ENCODE measurements around the gene SSBP3. TPM values are rescaled to one million over a fixed set of nuclear protein-coding genes. Genes with fewer than 3 reads are reported as not detected.

The SSBP3 gene
- total and polyA plus RNA-seq, 4 donors, result 23.3 to 108 (median 66.3) TPM

DNA sequence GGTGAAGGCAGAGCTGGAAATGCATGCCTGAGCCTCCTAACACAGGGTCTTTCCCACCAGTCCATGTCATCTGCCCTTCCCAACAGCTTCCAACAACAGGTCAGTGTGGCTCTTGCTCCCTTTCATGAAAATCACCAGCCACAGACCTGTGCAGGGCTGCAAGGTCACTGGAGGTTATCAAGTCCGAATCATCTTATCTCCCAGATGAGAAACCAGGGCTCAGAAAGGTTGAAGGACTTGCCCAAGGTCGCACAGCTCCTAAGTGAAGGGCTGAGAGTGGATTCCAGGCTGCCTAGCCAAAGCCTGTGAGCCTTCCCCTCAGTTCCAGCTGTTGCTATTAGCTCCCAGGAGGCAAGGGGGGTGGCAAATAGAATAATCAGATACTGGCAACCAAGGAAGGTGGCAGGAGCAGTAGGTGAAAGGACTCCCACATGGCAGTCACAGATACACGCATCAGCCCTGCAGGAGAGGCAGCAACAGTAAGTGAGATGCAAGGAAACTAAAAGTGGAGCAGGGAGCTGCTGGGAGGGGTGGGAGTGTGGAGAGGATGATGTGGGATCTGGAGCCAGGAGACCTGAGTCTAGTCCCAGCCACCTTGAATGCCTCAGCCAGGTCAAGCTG lies 74.2 kb downstream of the SSBP3 start:
- Histone ChIP-seq H3K4me1 (ENCODE audit: control insufficient read depth, insufficient read depth, low read length) (peaks cover 86% of the 10 kb centered on the region), H3K4me3 (ENCODE audit: low read depth, low read length) (no peak overlapping the region), H3K27me3 (ENCODE audit: control insufficient read depth, insufficient read depth, low read length) (no peaks in the 10 kb centered on the region), H3K27ac (ENCODE audit: low read depth, low read length) (no peak overlapping the region), H3K36me3 (ENCODE audit: control insufficient read depth, insufficient read depth, low read length) (peaks cover 6% of the 10 kb centered on the region), H3K9me3 (ENCODE audit: control insufficient read depth, insufficient read depth, low read length) (no peaks in the 10 kb centered on the region)
- no peak for DNase-seq (ENCODE audit: low read depth in 4 of 6, low spot score in 6 of 6)
- WGBS (ENCODE audit: insufficient coverage), result 91% methylated on average over 3 of the region's 3 CpGs

DNA sequence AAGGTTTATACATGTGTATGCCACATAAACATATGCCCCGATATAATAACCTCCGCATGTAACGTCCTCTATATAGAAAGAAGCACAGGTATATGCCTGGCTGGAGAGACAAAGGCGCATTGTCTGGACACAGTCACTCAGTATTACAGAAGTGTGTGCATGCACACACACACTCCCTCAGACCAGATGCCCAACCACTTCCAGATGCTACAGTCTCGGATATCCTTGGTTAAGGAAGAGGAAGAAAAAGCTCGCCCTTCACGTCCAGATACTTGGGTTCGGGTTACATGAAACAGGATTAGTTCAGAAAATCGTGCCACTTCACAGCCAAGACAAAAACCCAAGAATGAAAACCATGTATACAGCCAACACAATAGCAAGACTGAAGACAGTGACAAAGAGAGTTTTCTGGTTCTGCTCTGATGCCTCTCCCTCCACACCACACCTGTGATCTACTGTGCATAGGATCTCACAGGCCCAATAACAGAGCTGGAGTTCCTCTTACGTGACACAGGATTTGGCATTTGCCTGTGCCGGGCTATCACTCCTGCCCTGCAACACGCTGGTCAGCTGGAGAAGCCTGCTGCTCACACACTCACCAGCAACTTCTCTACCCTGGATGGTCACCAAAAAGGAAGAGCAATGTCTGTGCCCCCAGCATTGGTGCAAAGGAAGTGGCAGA lies 75.0 kb downstream of the SSBP3 start:
- H3K36me3 ChIP-seq (ENCODE audit: control insufficient read depth, insufficient read depth, low read length), result peaks cover 2% of the 10 kb centered on the region
- WGBS (ENCODE audit: insufficient coverage), result 52% methylated on average over 4 of the region's 12 CpGs
- H3K27ac ChIP-seq (ENCODE audit: low read depth, low read length), result no peak overlapping the region
- H3K4me3 ChIP-seq (ENCODE audit: low read depth, low read length), result no peak overlapping the region
- DNase-seq (ENCODE audit: low read depth in 4 of 6, low spot score in 6 of 6), result peak in 1 of 6 donors; percentile 61
- peaks cover 86% of the 10 kb centered on the region for H3K4me1 ChIP-seq (ENCODE audit: control insufficient read depth, insufficient read depth, low read length)
- no peaks in the 10 kb centered on the region for H3K9me3 ChIP-seq (ENCODE audit: control insufficient read depth, insufficient read depth, low read length)
- no peaks in the 10 kb centered on the region for H3K27me3 ChIP-seq (ENCODE audit: control insufficient read depth, insufficient read depth, low read length)

DNA sequence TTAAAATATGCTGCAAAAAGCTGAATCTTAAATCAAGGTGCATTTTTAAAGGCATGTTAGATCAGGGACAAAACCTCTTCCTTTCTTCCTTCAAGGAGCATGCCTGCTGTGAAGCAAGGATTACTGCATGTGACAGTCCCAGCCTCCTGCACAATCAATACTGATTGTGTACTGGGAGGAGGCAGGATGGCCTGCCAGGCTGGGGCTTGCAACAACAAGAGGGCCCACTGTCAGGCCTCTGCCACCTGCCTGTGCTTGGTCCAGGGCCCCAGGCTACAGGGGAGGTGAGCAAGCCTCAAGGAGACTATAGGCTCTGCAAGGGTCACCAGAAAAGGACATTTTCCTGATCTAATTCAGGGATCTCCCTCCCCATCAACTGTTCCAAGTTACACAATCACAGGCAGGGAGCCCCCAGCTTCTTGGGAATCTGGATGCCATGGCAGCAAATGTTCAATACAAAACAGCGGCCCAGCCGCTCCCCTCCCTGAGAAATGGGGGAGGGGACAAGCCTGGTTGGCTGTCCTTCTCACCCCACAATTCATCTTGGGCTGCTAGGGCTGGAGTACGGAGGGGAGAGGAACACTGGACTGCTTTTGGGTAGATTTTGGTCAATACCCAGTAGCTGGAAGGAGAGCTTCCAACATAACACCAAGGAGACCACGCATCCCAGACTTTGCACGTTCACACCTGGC lies 76.7 kb downstream of the SSBP3 start:
- Histone ChIP-seq H3K36me3 (ENCODE audit: control insufficient read depth, insufficient read depth, low read length) (peaks cover 2% of the 10 kb centered on the region), H3K9me3 (ENCODE audit: control insufficient read depth, insufficient read depth, low read length) (no peaks in the 10 kb centered on the region), H3K4me1 (ENCODE audit: control insufficient read depth, insufficient read depth, low read length) (peaks cover 82% of the 10 kb centered on the region), H3K27ac (ENCODE audit: low read depth, low read length) (peak overlapping the region; percentile 4), H3K27me3 (ENCODE audit: control insufficient read depth, insufficient read depth, low read length) (no peaks in the 10 kb centered on the region), H3K4me3 (ENCODE audit: low read depth, low read length) (no peak overlapping the region)
- no CpG with 5 or more reads among the region's 5 CpGs for WGBS (ENCODE audit: insufficient coverage)
- DNase-seq (ENCODE audit: low read depth in 4 of 6, low spot score in 6 of 6), result peak in 1 of 6 donors; percentile 76

DNA sequence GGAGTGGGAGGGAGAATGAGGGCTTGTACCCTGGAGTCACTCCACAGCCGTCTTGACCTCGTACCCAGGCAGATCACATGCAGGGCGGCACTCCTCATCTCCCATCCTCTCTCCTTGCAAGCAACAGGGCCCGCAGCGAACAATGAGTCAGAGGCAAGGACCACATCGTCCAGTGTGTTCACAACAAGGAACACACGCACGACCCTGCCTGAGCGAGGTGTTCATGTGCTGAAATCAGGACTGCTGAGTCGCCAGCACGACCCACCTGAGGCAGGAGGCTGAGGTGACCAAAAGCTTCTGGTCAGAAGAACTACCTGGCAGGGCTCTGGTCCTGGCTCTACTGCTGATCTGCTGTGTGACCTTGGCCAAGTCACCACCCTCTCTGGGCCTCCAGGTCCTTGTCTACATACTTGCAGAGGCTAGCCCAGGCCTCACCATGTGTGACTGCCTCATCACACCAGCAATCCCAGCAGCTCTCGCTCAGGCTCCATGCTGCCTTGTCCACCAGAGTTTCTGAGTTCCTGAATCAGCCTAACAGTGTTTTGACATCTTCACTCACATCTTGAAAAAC lies 78.0 kb downstream of the SSBP3 start:
- Histone ChIP-seq H3K9me3 (ENCODE audit: control insufficient read depth, insufficient read depth, low read length) (no peaks in the 10 kb centered on the region), H3K27me3 (ENCODE audit: control insufficient read depth, insufficient read depth, low read length) (no peaks in the 10 kb centered on the region), H3K36me3 (ENCODE audit: control insufficient read depth, insufficient read depth, low read length) (peaks cover 2% of the 10 kb centered on the region), H3K4me1 (ENCODE audit: control insufficient read depth, insufficient read depth, low read length) (peaks cover 92% of the 10 kb centered on the region), H3K27ac (ENCODE audit: low read depth, low read length) (no peak overlapping the region), H3K4me3 (ENCODE audit: low read depth, low read length) (no peak overlapping the region)
- DNase-seq (ENCODE audit: low read depth in 4 of 6, low spot score in 6 of 6), result no peak
- 67% methylated on average over 12 of the region's 12 CpGs for WGBS (ENCODE audit: insufficient coverage)

DNA sequence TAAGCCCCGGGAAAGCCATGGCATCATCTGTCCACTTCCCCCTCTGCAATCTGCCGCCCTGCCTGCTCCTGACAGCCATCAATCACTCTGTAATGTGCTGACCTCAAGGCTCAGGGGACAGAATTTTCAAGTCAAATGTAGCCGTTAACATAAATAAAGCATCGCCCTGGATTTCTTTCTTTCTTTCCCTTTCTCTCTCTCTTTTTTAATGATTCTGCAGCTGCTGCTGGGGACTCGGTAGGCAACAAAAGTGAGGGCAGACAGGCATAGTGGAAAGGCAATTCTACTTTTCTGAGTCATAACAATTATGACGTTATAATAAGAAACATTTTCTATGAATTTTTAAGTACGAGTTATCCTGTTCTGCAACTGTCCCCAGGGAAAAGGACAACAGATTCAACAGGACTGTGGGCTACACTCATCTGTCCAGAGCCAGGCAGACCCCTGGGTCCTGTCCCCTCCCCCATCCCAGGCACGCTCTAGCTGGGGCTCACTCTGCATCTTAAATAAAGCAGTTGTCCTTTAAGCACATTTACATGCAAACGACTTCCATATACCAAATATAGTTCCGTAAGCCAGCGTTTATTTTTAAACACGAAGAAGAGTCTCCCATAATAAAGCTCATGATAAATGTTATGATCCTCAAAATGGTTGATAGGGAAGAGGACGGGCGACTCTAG lies 78.7 kb downstream of the SSBP3 start:
- Histone ChIP-seq H3K27ac (ENCODE audit: low read depth, low read length) (no peak overlapping the region), H3K27me3 (ENCODE audit: control insufficient read depth, insufficient read depth, low read length) (no peaks in the 10 kb centered on the region), H3K9me3 (ENCODE audit: control insufficient read depth, insufficient read depth, low read length) (no peaks in the 10 kb centered on the region), H3K4me3 (ENCODE audit: low read depth, low read length) (no peak overlapping the region), H3K4me1 (ENCODE audit: control insufficient read depth, insufficient read depth, low read length) (peaks cover 87% of the 10 kb centered on the region), H3K36me3 (ENCODE audit: control insufficient read depth, insufficient read depth, low read length) (peaks cover 2% of the 10 kb centered on the region)
- 44% methylated on average over 5 of the region's 14 CpGs for WGBS (ENCODE audit: insufficient coverage)
- DNase-seq (ENCODE audit: low read depth in 4 of 6, low spot score in 6 of 6), result peak in 1 of 6 donors; percentile 64

DNA sequence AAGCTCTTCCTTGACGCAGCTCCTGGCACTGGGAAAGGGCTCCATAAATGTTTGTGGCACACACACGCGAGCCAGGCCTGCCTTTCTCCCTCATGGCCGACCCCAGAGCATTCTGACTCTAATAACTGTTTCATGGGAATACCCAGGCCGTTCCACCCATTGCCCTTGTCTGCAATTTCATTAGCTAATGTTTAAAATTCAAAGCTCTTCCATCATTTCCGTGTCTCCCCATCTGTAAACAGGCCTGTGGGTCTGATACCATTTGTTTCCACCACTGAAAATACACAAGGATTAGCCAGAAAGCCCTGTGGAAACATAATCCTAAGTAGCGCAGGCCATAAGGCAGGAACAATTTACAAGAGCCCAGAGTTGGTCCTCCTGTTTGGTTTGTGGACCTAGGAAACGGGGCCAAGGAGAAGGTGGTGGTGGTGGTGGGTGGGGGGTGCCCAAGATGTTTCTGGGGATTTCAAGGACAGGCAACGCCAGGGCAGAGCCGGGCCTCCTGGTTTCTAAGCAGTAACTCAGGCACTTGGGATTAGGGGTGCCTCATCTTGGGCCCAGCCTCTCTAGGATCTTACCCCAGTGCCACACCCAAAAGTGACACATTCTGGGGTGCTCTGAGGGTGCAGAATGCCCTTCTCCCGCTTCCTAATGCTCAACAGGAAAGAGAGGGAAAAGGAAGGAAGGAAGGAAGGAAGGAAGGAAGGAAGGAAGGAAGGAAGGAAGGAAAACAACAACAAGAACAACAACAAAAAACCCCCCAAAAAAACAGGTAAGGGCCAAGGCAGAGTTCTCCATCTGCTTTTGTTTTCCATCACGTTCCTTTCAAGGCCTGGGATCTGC lies 79.4 kb downstream of the SSBP3 start:
- Histone ChIP-seq H3K27me3 (ENCODE audit: control insufficient read depth, insufficient read depth, low read length) (no peaks in the 10 kb centered on the region), H3K27ac (ENCODE audit: low read depth, low read length) (no peak overlapping the region), H3K4me1 (ENCODE audit: control insufficient read depth, insufficient read depth, low read length) (peaks cover 80% of the 10 kb centered on the region), H3K36me3 (ENCODE audit: control insufficient read depth, insufficient read depth, low read length) (peaks cover 2% of the 10 kb centered on the region), H3K4me3 (ENCODE audit: low read depth, low read length) (no peak overlapping the region), H3K9me3 (ENCODE audit: control insufficient read depth, insufficient read depth, low read length) (no peaks in the 10 kb centered on the region)
- peak in 1 of 6 donors; percentile 55 for DNase-seq (ENCODE audit: low read depth in 4 of 6, low spot score in 6 of 6)
- WGBS (ENCODE audit: insufficient coverage), result 48% methylated on average over 10 of the region's 12 CpGs

DNA sequence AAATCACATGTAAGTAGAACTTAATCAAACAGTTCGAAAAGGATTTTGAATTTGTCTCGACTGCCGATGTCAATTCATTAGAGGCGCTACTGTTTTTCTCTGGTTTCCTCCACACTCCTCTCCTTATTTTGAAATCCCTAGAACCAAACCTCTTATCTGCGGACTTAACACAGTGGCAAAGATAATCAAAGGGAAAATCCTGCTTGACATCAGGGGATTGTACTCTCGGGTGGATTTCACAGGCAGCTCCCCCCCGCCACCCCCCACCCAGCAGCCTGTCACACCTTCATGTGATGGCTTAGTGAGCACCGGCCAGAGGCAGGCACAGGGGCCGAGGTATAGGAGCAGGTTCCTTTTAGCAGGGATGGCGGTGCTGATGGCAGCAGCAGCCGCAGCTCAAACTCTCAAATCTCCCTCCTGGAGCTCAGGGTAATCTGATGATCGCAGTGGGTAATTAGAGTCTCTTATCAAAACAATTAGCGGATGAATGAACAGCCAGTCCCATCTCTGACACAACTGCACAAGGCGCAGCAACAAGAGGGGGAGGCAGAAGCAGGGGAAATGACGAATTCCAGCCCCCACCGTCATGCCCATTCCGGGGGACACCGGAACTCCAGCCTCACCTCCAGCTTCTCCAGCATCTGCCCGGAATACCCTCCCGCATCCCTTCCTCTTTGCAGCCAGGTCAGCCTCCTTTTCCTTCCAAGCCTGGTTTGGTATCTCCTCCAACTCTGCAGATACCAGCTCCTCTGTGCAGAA lies 80.3 kb downstream of the SSBP3 start:
- H3K4me3 ChIP-seq (ENCODE audit: low read depth, low read length), result no peak overlapping the region
- H3K27me3 ChIP-seq (ENCODE audit: control insufficient read depth, insufficient read depth, low read length), result no peaks in the 10 kb centered on the region
- H3K9me3 ChIP-seq (ENCODE audit: control insufficient read depth, insufficient read depth, low read length), result no peaks in the 10 kb centered on the region
- WGBS (ENCODE audit: insufficient coverage), result 63% methylated on average over 13 of the region's 20 CpGs
- H3K27ac ChIP-seq (ENCODE audit: low read depth, low read length), result no peak overlapping the region
- H3K36me3 ChIP-seq (ENCODE audit: control insufficient read depth, insufficient read depth, low read length), result peaks cover 2% of the 10 kb centered on the region
- peak in 1 of 6 donors; percentile 81 for DNase-seq (ENCODE audit: low read depth in 4 of 6, low spot score in 6 of 6)
- H3K4me1 ChIP-seq (ENCODE audit: control insufficient read depth, insufficient read depth, low read length), result peaks cover 74% of the 10 kb centered on the region

DNA sequence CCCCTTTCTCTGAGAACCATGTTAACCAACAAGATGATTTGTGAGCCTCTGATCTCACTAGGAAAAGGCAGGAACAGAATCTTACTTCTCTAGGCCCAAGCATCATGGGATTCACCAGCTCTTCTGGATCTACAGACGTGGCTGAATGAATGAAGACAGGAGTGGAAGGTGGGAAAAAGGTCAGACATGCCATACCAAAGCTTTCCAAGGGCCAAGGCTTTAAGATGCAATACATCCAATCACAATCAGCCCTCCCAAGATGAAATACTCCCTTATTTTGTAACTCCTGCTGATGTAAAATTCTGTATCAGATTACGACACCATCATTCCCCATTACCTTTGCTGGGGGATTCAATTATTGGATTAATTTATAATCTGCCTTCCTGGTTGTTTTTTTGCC lies 80.9 kb downstream of the SSBP3 start:
- no CpG with 5 or more reads among the region's 2 CpGs for WGBS (ENCODE audit: insufficient coverage)
- H3K9me3 ChIP-seq (ENCODE audit: control insufficient read depth, insufficient read depth, low read length), result no peaks in the 10 kb centered on the region
- H3K36me3 ChIP-seq (ENCODE audit: control insufficient read depth, insufficient read depth, low read length), result peaks cover 2% of the 10 kb centered on the region
- DNase-seq (ENCODE audit: low read depth in 4 of 6, low spot score in 6 of 6), result no peak
- no peaks in the 10 kb centered on the region for H3K27me3 ChIP-seq (ENCODE audit: control insufficient read depth, insufficient read depth, low read length)
- H3K27ac ChIP-seq (ENCODE audit: low read depth, low read length), result peak overlapping the region; percentile 58
- H3K4me3 ChIP-seq (ENCODE audit: low read depth, low read length), result no peak overlapping the region
- H3K4me1 ChIP-seq (ENCODE audit: control insufficient read depth, insufficient read depth, low read length), result peaks cover 68% of the 10 kb centered on the region

Measured in spinal cord (tissue), 10 donors.